PC-3 (cell line): Measurements from ENCODE around the gene OXCT1. TPM values are rescaled to one million over a fixed set of nuclear protein-coding genes. Genes with fewer than 3 reads are reported as not detected.

Experiments
- ATAC-seq: fragments of 200-7000 bp; cut with Tn5 transposase; 2 replicates; pipeline ENCODE4 v1.9.1; 2020; ENCODE audit warnings: mild to moderate bottlenecking, moderate library complexity
- BruUV-seq: library from RNA; stranded (reverse); fragments of 400-500 nt; replicated peaks from 2 replicates; lab custom pipeline; 2021; lab: Mats Ljungman, UMichigan
- CTCF ChIA-PET: fragments of 300-600 bp; sonication (Branson Sonifier 250); formaldehyde crosslinking; loops from one replicate; lab custom pipeline; 2022; ENCODE audit warnings: antibody characterized with exemption; lab: Charles Lee
- POLR2A ChIA-PET: fragments of 300-600 bp; sonication (Branson Sonifier 250); formaldehyde crosslinking; loops from one replicate; lab custom pipeline; 2022; ENCODE audit warnings: antibody characterized with exemption; ENCODE audit not compliant: unreplicated experiment; lab: Charles Lee
- DNase-seq: peaks from one replicate; pipeline ENCODE4 v3.0.0-alpha.2; 2015
- H2AFZ ChIP-seq: fragments of 300-600 bp; sonication (generic); 2 replicates; pipeline ENCODE4 v1.6.0; 2016; ENCODE audit warnings: antibody characterized with exemption, low read length
- H3F3A ChIP-seq: fragments of 300-600 bp; sonication (generic); one replicate; pipeline ENCODE4 v1.6.0; 2017; ENCODE audit warnings: antibody characterized with exemption, low read length, control low read depth, mild to moderate bottlenecking; ENCODE audit not compliant: unreplicated experiment
- H3K27ac ChIP-seq: fragments of 300-600 bp; sonication (generic); 2 replicates; pipeline ENCODE4 v1.5.1; 2016; ENCODE audit warnings: mild to moderate bottlenecking, low read length
- H3K27me3 ChIP-seq: fragments of 300-600 bp; sonication (generic); 2 replicates; pipeline ENCODE4 v1.6.1; 2016; ENCODE audit warnings: low read length, mixed read lengths
- H3K36me3 ChIP-seq: fragments of 300-600 bp; sonication (generic); 2 replicates; pipeline ENCODE4 v1.6.1; 2016; ENCODE audit warnings: low read depth, mixed run types, low read length, mixed read lengths
- H3K4me1 ChIP-seq: fragments of 300-600 bp; sonication (generic); 2 replicates; pipeline ENCODE4 v1.5.1; 2016; ENCODE audit warnings: low read length; ENCODE audit not compliant: insufficient read depth
- H3K4me2 ChIP-seq: fragments of 300-600 bp; sonication (generic); 2 replicates; pipeline ENCODE4 v1.6.0; 2016; ENCODE audit warnings: low read length
- H3K4me3 ChIP-seq: fragments of 300-600 bp; sonication (generic); 2 replicates; pipeline ENCODE4 v1.5.1; 2016; ENCODE audit warnings: mild to moderate bottlenecking, low read length, mixed read lengths
- H3K79me2 ChIP-seq: fragments of 300-600 bp; sonication (generic); 2 replicates; pipeline ENCODE4 v1.6.1; 2017; ENCODE audit warnings: low read length, mixed read lengths
- H3K9ac ChIP-seq: fragments of 300-600 bp; sonication (generic); 2 replicates; pipeline ENCODE4 v1.6.0; 2016; ENCODE audit warnings: mild to moderate bottlenecking, low read length
- H3K9me2 ChIP-seq: fragments of 300-600 bp; sonication (generic); replicated peaks from 2 replicates; pipeline ENCODE4 v1.6.1; 2016; ENCODE audit warnings: mixed run types, low read length, mixed read lengths
- H3K9me3 ChIP-seq: fragments of 300-600 bp; sonication (generic); 2 replicates; pipeline ENCODE4 v1.6.1; 2016; ENCODE audit warnings: low read length, mixed read lengths
- H4K20me1 ChIP-seq: fragments of 300-600 bp; sonication (generic); 2 replicates; pipeline ENCODE4 v1.6.1; 2016; ENCODE audit warnings: low read length, mixed read lengths
- CTCF ChIP-seq: fragments of 300-600 bp; sonication (generic); conservative IDR thresholded peaks from 2 replicates; pipeline ENCODE4 v1.5.1; 2017; ENCODE audit warnings: antibody characterized with exemption, low read depth, mild to moderate bottlenecking, low read length
- EZH2 ChIP-seq: fragments of 300-600 bp; sonication (generic); IDR thresholded peaks from one replicate; pipeline ENCODE4 v1.6.1; 2017; ENCODE audit warnings: antibody characterized with exemption, mild to moderate bottlenecking, low read length; ENCODE audit not compliant: unreplicated experiment
- EZH2phosphoT487 ChIP-seq: fragments of 300-600 bp; sonication (generic); IDR thresholded peaks from 2 replicates; pipeline ENCODE4 v1.6.1; 2018; ENCODE audit warnings: mild to moderate bottlenecking, antibody characterized with exemption, low read length, borderline replicate concordance
- intact Hi-C: fragments of 100-400 bp; cut with micrococcal nuclease; formaldehyde crosslinking; loops from 2 replicates; pipeline ENCODE4 v1.9.0; 2023
- total RNA-seq: library from RNA; depleted of rRNA; stranded (reverse); fragments of >200 nt; gene quantifications from 2 replicates; pipeline ENCODE4 v1.2.3, GENCODE V29; 2014

The OXCT1 gene
- total RNA-seq, 1 experiment from 2014 or later, result 25.5 TPM

DNA sequence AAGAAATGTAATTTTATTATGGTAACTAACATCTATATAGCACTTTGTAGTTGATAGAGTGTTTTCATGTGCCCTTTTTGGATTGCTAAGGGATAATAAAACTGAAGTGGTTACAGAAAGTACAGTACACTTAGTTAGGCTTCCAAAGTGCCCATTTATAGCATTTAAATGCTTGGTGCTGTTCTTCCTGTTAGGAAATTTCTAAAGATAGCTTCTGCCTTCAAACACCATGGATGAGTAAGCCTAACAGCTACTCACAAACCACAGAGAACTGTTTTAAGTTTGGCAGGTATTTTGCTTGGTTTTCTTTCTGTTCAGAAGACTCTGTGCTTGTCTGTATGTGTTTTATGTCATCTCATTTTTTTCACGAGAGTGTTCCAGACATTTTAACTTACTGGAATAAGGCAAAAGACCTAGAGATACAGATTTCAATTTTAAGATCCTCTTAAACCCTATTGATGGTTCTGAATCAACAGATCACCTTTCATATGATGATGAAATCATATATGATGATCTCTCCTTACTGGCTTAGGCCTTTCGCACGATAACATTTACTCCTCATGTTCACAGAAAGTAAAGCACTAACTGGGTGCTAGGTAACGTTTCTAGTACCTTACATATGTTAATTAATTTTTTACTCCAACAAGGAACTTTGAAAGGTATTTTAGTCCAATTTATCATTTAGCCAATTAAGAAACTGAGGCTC, 38.3 kb upstream of the OXCT1 start:
- H3K4me3 ChIP-seq, result no peak overlapping the region
- no TSS peak for BruUV-seq
- H3K79me2 ChIP-seq, result peaks cover 28% of the 10 kb centered on the region
- no peak overlapping the region for H3K9ac ChIP-seq
- ATAC-seq, result no peak
- TF ChIP-seq CTCF, result no peak
- CTCF ChIA-PET, result no interaction called here
- intact Hi-C loops, result no loop called here
- no peaks in the 10 kb centered on the region for H4K20me1 ChIP-seq
- no peak overlapping the region for H3K4me2 ChIP-seq
- POLR2A ChIA-PET, result no interaction called here
- no peaks in the 10 kb centered on the region for H3K9me2 ChIP-seq
- H3K9me3 ChIP-seq, result no peaks in the 10 kb centered on the region
- H3F3A ChIP-seq, result no peaks in the 10 kb centered on the region
- H3K36me3 ChIP-seq, result peaks cover 39% of the 10 kb centered on the region
- H3K27me3 ChIP-seq, result no peaks in the 10 kb centered on the region
- no peak overlapping the region for H2AFZ ChIP-seq
- DNase-seq, result no peak
- H3K27ac ChIP-seq, result no peak overlapping the region
- peaks cover 12% of the 10 kb centered on the region for H3K4me1 ChIP-seq

GRCh38 chr5:41906151-41906550, 35.9 kb upstream of the OXCT1 start:
- H3K4me2 ChIP-seq, result no peak overlapping the region
- H3K27ac ChIP-seq, result no peak overlapping the region
- H4K20me1 ChIP-seq, result no peaks in the 10 kb centered on the region
- no peak overlapping the region for H2AFZ ChIP-seq
- no peaks in the 10 kb centered on the region for H3F3A ChIP-seq
- peaks cover 28% of the 10 kb centered on the region for H3K79me2 ChIP-seq
- H3K36me3 ChIP-seq, result peaks cover 21% of the 10 kb centered on the region
- ATAC-seq (no peak), DNase-seq (no peak)
- H3K9ac ChIP-seq, result no peak overlapping the region
- peaks cover 18% of the 10 kb centered on the region for H3K4me1 ChIP-seq
- no TSS peak for BruUV-seq
- no peaks in the 10 kb centered on the region for H3K9me2 ChIP-seq
- intact Hi-C loops, result no loop called here
- no peaks in the 10 kb centered on the region for H3K9me3 ChIP-seq
- no peak overlapping the region for H3K4me3 ChIP-seq
- ChIA-PET CTCF (no interaction called here), POLR2A (no interaction called here)
- no peaks in the 10 kb centered on the region for H3K27me3 ChIP-seq
- TF ChIP-seq EZH2, result no peak
- TF ChIP-seq EZH2phosphoT487, result no peak
- TF ChIP-seq CTCF, result no peak
